Ovary (tissue), 3 donors: ENCODE data around the gene RASGEF1C.

Experiments
- EP300 ChIP-seq: sonication (generic); formaldehyde crosslinking; IDR thresholded peaks from one replicate; pipeline ENCODE4 v1.6.1; 2017; ENCODE audit warnings: antibody characterized with exemption
- POLR2A ChIP-seq: fragments of 450-650 bp; IDR thresholded peaks from one replicate; pipeline ENCODE4 v1.6.1; 2017; ENCODE audit warnings: antibody characterized with exemption, mild to moderate bottlenecking, moderate library complexity
- TF ChIP-seq, protein P1 (sequence below), 3 donors: fragments of 450-650 bp in 2 of 3; fragments of 200-600 bp in 1 of 3; IDR thresholded peaks; one replicate each; pipeline versions ENCODE4 v1.5.1 to v1.8.0; 2016 to 2022; ENCODE audit warnings: antibody characterized with exemption in 3 of 3, mild to moderate bottlenecking in 1 of 3
- donor health status: DM: no; HTN: no; CAD: no.

- TF ChIP-seq, protein P1, sequence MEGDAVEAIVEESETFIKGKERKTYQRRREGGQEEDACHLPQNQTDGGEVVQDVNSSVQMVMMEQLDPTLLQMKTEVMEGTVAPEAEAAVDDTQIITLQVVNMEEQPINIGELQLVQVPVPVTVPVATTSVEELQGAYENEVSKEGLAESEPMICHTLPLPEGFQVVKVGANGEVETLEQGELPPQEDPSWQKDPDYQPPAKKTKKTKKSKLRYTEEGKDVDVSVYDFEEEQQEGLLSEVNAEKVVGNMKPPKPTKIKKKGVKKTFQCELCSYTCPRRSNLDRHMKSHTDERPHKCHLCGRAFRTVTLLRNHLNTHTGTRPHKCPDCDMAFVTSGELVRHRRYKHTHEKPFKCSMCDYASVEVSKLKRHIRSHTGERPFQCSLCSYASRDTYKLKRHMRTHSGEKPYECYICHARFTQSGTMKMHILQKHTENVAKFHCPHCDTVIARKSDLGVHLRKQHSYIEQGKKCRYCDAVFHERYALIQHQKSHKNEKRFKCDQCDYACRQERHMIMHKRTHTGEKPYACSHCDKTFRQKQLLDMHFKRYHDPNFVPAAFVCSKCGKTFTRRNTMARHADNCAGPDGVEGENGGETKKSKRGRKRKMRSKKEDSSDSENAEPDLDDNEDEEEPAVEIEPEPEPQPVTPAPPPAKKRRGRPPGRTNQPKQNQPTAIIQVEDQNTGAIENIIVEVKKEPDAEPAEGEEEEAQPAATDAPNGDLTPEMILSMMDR (IDR thresholded peaks at IDR 0.05): no peak
- TF ChIP-seq POLR2A: no peak
- TF ChIP-seq EP300: no peak
Measured at GRCh38 chr5:180119903-180120236, 89.1 kb downstream of the RASGEF1C start.
